GM18508 (cell line): ENCODE data around the gene TMEM63C.

Source experiments
- ATAC-seq: cut with Tn5 transposase; IDR thresholded peaks from one replicate; pipeline ENCODE4 v1.9.1; 2021; ENCODE audit warnings: moderate number of reproducible peaks; ENCODE audit not compliant: insufficient read depth, unreplicated experiment

Gene TMEM63C

GRCh38 chr14:77303417-77304156, 122.0 kb downstream of the TMEM63C start:
- no peak for ATAC-seq

GRCh38 chr14:77305696-77306095, 124.1 kb downstream of the TMEM63C start:
- no peak for ATAC-seq

- no peak for ATAC-seq
Measured at GRCh38 chr14:77306416-77306815, 124.8 kb downstream of the TMEM63C start.

GRCh38 chr14:77306851-77307496, 125.4 kb downstream of the TMEM63C start:
- no peak for ATAC-seq
